ENCODE data around the gene SEMA3F. TPM values are rescaled to one million over a fixed set of nuclear protein-coding genes. Genes with fewer than 3 reads are reported as not detected.

Gene SEMA3F
- total and polyA plus RNA-seq, 10 of the 15 experiments (the other 5 are each of a cell fraction or from before 2014, with no cell fraction given) = 0.08 to 0.28 (median 0.12) TPM; not detected in 6

DNA sequence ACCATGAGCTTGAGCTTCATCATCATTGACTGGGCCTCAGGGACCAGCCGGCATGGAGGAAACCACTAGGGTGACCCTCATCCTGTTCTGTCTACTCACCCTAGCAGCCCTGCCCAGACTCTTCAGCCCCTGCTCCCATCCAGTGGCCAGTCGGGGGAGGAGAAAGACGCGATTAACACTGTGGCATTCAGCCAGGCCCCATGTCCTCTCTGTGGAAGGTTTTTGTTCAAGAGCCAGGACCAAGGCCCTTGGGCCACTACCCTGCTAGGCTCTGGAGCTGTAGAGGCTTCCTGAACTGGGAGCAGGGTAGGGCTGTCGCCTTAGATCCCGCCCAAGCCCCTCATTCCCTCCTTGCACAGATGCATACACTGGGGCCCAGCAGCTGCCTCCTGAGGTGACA is 65.0 kb downstream of the SEMA3F start:
- no peak overlapping the region for H2AFZ ChIP-seq (ENCODE audit: control insufficient read depth, low read depth, low read length)
- FAIRE-seq = no peak
- CTCF ChIA-PET = interaction anchor here (0.9 to 3.3 kb wide), 2 partner anchors 25 to 40 kb away, joined by 3 to 25 read pairs; no protein-coding TSS in a partner anchor

More for the DNA sequence above, 65.0 kb downstream of the SEMA3F start:
- H3K36me3 ChIP-seq (ENCODE audit: control insufficient read depth in 2 of 2, insufficient read depth in 2 of 2, low read length in 1 of 2) = no peaks in the 10 kb centered on the region
- in situ Hi-C loops (cut with MboI) = no loop called here
- POLR2A ChIA-PET = interaction anchor here (0.9 kb wide), 1 partner anchor 26 kb away, joined by 3 read pairs; no protein-coding TSS in a partner anchor
- SMC1A ChIA-PET (ENCODE audit: uncharacterized antibody, unreplicated experiment) = no interaction called here
- ATAC-seq (no peak), DNase-seq (ENCODE audit: low read depth, low spot score) (no peak)
- H3K4me2 ChIP-seq (ENCODE audit: control insufficient read depth, insufficient read depth) = no peak overlapping the region
- no peak overlapping the region for H3K9ac ChIP-seq (ENCODE audit: control insufficient read depth, insufficient read depth, low read length)
- H3K27ac ChIP-seq (ENCODE audit: control insufficient read depth, insufficient read depth) = no peak overlapping the region
- RAD21 ChIA-PET (ENCODE audit: unreplicated experiment) = interaction anchor here (3.2 kb wide), 1 partner anchor 25 kb away, joined by 14 read pairs; no protein-coding TSS in a partner anchor
- no peaks in the 10 kb centered on the region for H3K9me3 ChIP-seq (replicated peaks; ENCODE audit: control insufficient read depth, insufficient read depth, low read length)
- H3K4me1 ChIP-seq (ENCODE audit: control insufficient read depth, insufficient read depth, low read length) = peaks cover 3% of the 10 kb centered on the region; the same call in 1 of the 2 replicates
- intact Hi-C loops (cut with micrococcal nuclease; ENCODE audit: unreplicated experiment) = no loop called here
- H4K20me1 ChIP-seq (ENCODE audit: control insufficient read depth, insufficient read depth) = no peaks in the 10 kb centered on the region
- no peaks in the 10 kb centered on the region for H3K79me2 ChIP-seq (ENCODE audit: control insufficient read depth, insufficient read depth, low read length)
- TF ChIP-seq YBX1 (IDR thresholded peaks at IDR 0.05) (no peak), TBL1XR1 (IDR thresholded peaks at IDR 0.05; ENCODE audit: low read depth, low read length) (no peak), KDM1A (IDR thresholded peaks at IDR 0.05; ENCODE audit: borderline replicate concordance) (no peak), RUNX3 (IDR thresholded peaks at IDR 0.05; ENCODE audit: low read length) (no peak), IRF4 (IDR thresholded peaks at IDR 0.05; ENCODE audit: low read depth, low read length) (no peak), ATF7 (IDR thresholded peaks at IDR 0.05; ENCODE audit: low read depth) (no peak), SMC3 (IDR thresholded peaks at IDR 0.05; ENCODE audit: borderline replicate concordance, low read length) (no peak), TCF12 (IDR thresholded peaks at IDR 0.05; ENCODE audit: low read depth, low read length) (no peak), MTA2 (IDR thresholded peaks at IDR 0.05; ENCODE audit: low read depth) (no peak), SREBF1 (IDR thresholded peaks at IDR 0.05; ENCODE audit: low read length) (no peak)
- TF ChIP-seq, protein P1, sequence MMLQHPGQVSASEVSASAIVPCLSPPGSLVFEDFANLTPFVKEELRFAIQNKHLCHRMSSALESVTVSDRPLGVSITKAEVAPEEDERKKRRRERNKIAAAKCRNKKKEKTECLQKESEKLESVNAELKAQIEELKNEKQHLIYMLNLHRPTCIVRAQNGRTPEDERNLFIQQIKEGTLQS (IDR thresholded peaks at IDR 0.05; ENCODE audit: borderline replicate concordance, extremely low read depth, low read depth, low read length) = no peak
- TF ChIP-seq, protein P2, sequence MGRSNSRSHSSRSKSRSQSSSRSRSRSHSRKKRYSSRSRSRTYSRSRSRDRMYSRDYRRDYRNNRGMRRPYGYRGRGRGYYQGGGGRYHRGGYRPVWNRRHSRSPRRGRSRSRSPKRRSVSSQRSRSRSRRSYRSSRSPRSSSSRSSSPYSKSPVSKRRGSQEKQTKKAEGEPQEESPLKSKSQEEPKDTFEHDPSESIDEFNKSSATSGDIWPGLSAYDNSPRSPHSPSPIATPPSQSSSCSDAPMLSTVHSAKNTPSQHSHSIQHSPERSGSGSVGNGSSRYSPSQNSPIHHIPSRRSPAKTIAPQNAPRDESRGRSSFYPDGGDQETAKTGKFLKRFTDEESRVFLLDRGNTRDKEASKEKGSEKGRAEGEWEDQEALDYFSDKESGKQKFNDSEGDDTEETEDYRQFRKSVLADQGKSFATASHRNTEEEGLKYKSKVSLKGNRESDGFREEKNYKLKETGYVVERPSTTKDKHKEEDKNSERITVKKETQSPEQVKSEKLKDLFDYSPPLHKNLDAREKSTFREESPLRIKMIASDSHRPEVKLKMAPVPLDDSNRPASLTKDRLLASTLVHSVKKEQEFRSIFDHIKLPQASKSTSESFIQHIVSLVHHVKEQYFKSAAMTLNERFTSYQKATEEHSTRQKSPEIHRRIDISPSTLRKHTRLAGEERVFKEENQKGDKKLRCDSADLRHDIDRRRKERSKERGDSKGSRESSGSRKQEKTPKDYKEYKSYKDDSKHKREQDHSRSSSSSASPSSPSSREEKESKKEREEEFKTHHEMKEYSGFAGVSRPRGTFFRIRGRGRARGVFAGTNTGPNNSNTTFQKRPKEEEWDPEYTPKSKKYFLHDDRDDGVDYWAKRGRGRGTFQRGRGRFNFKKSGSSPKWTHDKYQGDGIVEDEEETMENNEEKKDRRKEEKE (IDR thresholded peaks at IDR 0.05) = no peak
- TF ChIP-seq, protein P3, sequence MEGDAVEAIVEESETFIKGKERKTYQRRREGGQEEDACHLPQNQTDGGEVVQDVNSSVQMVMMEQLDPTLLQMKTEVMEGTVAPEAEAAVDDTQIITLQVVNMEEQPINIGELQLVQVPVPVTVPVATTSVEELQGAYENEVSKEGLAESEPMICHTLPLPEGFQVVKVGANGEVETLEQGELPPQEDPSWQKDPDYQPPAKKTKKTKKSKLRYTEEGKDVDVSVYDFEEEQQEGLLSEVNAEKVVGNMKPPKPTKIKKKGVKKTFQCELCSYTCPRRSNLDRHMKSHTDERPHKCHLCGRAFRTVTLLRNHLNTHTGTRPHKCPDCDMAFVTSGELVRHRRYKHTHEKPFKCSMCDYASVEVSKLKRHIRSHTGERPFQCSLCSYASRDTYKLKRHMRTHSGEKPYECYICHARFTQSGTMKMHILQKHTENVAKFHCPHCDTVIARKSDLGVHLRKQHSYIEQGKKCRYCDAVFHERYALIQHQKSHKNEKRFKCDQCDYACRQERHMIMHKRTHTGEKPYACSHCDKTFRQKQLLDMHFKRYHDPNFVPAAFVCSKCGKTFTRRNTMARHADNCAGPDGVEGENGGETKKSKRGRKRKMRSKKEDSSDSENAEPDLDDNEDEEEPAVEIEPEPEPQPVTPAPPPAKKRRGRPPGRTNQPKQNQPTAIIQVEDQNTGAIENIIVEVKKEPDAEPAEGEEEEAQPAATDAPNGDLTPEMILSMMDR (IDR thresholded peaks at IDR 0.05 in 2 of 3, conservative IDR thresholded peaks at IDR 0.05 in 1 of 3; ENCODE audit: control insufficient read depth in 2 of 3, extremely low read depth in 1 of 3, insufficient read depth in 1 of 3, low read depth in 3 of 3, low read length in 3 of 3) = no peak
- TF ChIP-seq, protein P4, sequence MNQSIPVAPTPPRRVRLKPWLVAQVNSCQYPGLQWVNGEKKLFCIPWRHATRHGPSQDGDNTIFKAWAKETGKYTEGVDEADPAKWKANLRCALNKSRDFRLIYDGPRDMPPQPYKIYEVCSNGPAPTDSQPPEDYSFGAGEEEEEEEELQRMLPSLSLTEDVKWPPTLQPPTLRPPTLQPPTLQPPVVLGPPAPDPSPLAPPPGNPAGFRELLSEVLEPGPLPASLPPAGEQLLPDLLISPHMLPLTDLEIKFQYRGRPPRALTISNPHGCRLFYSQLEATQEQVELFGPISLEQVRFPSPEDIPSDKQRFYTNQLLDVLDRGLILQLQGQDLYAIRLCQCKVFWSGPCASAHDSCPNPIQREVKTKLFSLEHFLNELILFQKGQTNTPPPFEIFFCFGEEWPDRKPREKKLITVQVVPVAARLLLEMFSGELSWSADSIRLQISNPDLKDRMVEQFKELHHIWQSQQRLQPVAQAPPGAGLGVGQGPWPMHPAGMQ (IDR thresholded peaks at IDR 0.05; ENCODE audit: borderline replicate concordance) = no peak
- WGBS (ENCODE audit: insufficient coverage, insufficient replicate concordance, low lambda C conversion rate, missing lambda C conversion rate) = 51% methylated on average over 6 of the region's 6 CpGs
- no peaks in the 10 kb centered on the region; a peak in 2 of 4 replicates for H3K27me3 ChIP-seq (replicated peaks in 1 of 2; ENCODE audit: control insufficient read depth in 2 of 2, insufficient read depth in 2 of 2, low read length in 1 of 2)
- no TSS peak for BruUV-seq (replicated peaks)
- no peak overlapping the region for H3K4me3 ChIP-seq
